Thymus (tissue), 11 donors: Measurements from ENCODE around the gene GNAI2. TPM values are rescaled to one million over a fixed set of nuclear protein-coding genes. Genes with fewer than 3 reads are reported as not detected.
A peak's percentile ranks its signal among the peaks of the same experiment; 100 is the strongest.

ENCODE experiments used
- DNase-seq, 9 donors: peaks; one replicate each; pipeline ENCODE4 v3.0.0-alpha.2; 2013; ENCODE audit warnings: low spot score in 9 of 9, low read depth in 6 of 9, missing footprints in 1 of 9
- H3K27ac ChIP-seq, 2 donors: one replicate each; pipeline ENCODE4 v1.5.1; 2013; ENCODE audit warnings: control low read depth in 1 of 2, low read depth in 1 of 2, low read length in 1 of 2, mild to moderate bottlenecking in 1 of 2, moderate library complexity in 1 of 2
- H3K27me3 ChIP-seq, 2 donors: one replicate each; pipeline ENCODE4 v1.5.1; 2013; ENCODE audit warnings: low read length in 1 of 2; ENCODE audit not compliant: control insufficient read depth in 2 of 2, insufficient read depth in 1 of 2
- H3K36me3 ChIP-seq, 2 donors: one replicate each; pipeline ENCODE4 v1.5.1; 2013; ENCODE audit warnings: low read length in 1 of 2, mild to moderate bottlenecking in 1 of 2, moderate library complexity in 1 of 2; ENCODE audit not compliant: control insufficient read depth in 2 of 2, insufficient read depth in 2 of 2
- H3K4me1 ChIP-seq, 2 donors: one replicate each; pipeline ENCODE4 v1.5.1; 2013; ENCODE audit warnings: low read length in 2 of 2; ENCODE audit not compliant: control insufficient read depth in 2 of 2, insufficient read depth in 2 of 2
- H3K4me3 ChIP-seq, 2 donors: one replicate each; pipeline ENCODE4 v1.5.1; 2013; ENCODE audit warnings: low read length in 2 of 2, control low read depth in 1 of 2, mild to moderate bottlenecking in 1 of 2
- H3K9me3 ChIP-seq, 2 donors: one replicate each; pipeline ENCODE4 v1.5.1; 2013; ENCODE audit warnings: low read length in 1 of 2, mild to moderate bottlenecking in 1 of 2; ENCODE audit not compliant: control insufficient read depth in 2 of 2, insufficient read depth in 1 of 2
- WGBS: extraction: QIAGEN DNeasy Blood & Tissue Kit; methylation state at CpG from one replicate; pipeline ENCODE4 v1.1.7; 2013; 5-methylcytosine and 5-hydroxymethylcytosine counted together
- polyA plus RNA-seq: library from polyadenylated mRNA; stranded (reverse); fragments of 200-250 nt; gene quantifications from one replicate; pipeline ENCODE4 v1.2.3, GENCODE V29; 2013
- total RNA-seq: library from RNA; stranded (reverse); fragments of 120-200 nt; gene quantifications from one replicate; pipeline ENCODE4 v1.2.4, GENCODE V29; 2013
- donor health status: healthy.

GNAI2 gene
- total and polyA plus RNA-seq, 2 donors, result 177 to 187 TPM

DNA sequence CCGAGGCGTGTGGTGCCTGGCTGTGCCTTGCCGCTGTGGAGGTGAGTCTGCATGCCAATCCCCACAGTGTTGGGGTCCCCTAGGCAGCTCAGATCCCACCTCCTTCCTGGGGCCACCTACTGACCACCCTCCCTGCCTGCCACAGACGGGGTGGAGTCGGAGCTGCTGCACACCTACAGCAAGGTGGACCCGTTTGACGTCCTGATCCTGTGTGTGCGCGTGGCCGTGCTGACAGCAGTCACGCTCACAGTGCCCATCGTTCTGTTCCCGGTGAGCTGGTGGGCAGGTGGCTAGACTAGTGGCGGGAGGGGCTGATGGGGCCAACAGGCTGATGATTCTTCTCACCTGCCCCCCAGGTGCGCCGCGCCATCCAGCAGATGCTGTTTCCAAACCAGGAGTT, 17.6 kb upstream of the GNAI2 start:
- Histone ChIP-seq H3K27ac (no peak overlapping the region), H3K4me1 (peaks cover 0 to 19% of the 10 kb centered on the region in 2 donors), H3K36me3 (no peaks in the 10 kb centered on the region), H3K27me3 (no peaks in the 10 kb centered on the region), H3K4me3 (no peak overlapping the region), H3K9me3 (no peaks in the 10 kb centered on the region)
- WGBS, result 97% methylated on average over 17 of the region's 17 CpGs
- DNase-seq, result no peak

GRCh38 chr3:50219285-50219684, 16.7 kb upstream of the GNAI2 start:
- WGBS, result 96% methylated on average over 5 of the region's 5 CpGs
- peaks cover 0 to 19% of the 10 kb centered on the region in 2 donors for H3K4me1 ChIP-seq

GRCh38 chr3:50220109-50220508, 15.9 kb upstream of the GNAI2 start:
- Histone ChIP-seq H3K27me3 (peaks cover 0 to 2% of the 10 kb centered on the region in 2 donors), H3K4me3 (no peak overlapping the region), H3K4me1 (peaks cover 0 to 19% of the 10 kb centered on the region in 2 donors), H3K9me3 (no peaks in the 10 kb centered on the region), H3K27ac (no peak overlapping the region), H3K36me3 (no peaks in the 10 kb centered on the region)
- WGBS, result 85% methylated on average over 6 of the region's 6 CpGs
- DNase-seq, result no peak

More at GRCh38 chr3:50219285-50219684, 16.7 kb upstream of the GNAI2 start:
- no peaks in the 10 kb centered on the region for H3K27me3 ChIP-seq
- H3K27ac ChIP-seq, result no peak overlapping the region
- no peaks in the 10 kb centered on the region for H3K9me3 ChIP-seq
- no peaks in the 10 kb centered on the region for H3K36me3 ChIP-seq
- no peak overlapping the region for H3K4me3 ChIP-seq
- no peak for DNase-seq

- H3K4me1 ChIP-seq, result peaks cover 0 to 23% of the 10 kb centered on the region in 2 donors
- no peak overlapping the region for H3K27ac ChIP-seq
- H3K27me3 ChIP-seq, result peaks cover 0 to 6% of the 10 kb centered on the region in 2 donors
- H3K36me3 ChIP-seq, result no peaks in the 10 kb centered on the region
- WGBS, result 48% methylated on average over 4 of the region's 4 CpGs
- H3K9me3 ChIP-seq, result no peaks in the 10 kb centered on the region
- no peak for DNase-seq
- no peak overlapping the region for H3K4me3 ChIP-seq
These were observed 15.0 kb upstream of the GNAI2 start for GRCh38 chr3:50221051-50221410.

DNA sequence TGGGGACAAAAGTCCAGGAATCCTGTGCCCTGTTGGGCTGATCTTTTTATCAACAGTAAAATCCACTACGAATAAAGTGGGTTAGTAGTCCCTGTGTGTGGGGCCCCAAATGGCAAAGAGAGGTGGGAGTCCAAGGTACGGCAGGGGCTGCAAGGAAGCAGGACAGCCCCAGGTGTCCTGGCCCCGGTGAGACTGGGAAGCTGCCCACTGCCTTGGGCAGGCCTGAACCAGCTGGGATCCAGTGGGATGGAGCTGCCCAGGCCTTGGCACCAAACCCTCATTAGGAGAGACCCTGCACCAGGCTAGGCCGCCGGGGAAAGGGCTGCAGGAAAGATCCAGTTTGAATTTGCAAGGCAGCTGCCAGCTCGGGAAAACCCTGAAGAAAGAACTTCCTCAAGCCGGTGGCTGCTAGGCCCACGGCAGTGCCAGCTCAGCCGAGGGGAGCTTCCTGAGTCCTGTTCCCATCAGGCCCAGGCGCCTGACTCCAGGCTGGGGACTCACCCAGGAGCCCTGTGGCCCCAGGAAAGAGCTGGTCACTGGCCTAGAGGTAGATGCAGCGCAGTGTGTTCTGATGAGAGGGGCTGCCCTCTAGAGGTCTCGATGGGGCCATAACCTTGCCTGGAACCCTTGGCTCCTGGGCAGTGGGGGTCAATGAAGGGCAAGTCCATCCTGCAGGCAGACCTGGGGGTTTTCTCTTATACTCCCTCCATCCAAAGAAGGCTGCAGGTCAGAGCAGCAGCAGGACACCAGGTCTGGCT, 14.4 kb upstream of the GNAI2 start:
- no peak overlapping the region for H3K4me3 ChIP-seq
- H3K27me3 ChIP-seq, result peaks cover 0 to 10% of the 10 kb centered on the region in 2 donors
- no peak for DNase-seq
- no peaks in the 10 kb centered on the region for H3K36me3 ChIP-seq
- peaks cover 0 to 28% of the 10 kb centered on the region in 2 donors for H3K4me1 ChIP-seq
- no peak overlapping the region for H3K27ac ChIP-seq
- no peaks in the 10 kb centered on the region for H3K9me3 ChIP-seq
- WGBS, result 61% methylated on average over 12 of the region's 12 CpGs

- WGBS, result 100% methylated on average over 1 of the region's 1 CpG
- Histone ChIP-seq H3K36me3 (no peaks in the 10 kb centered on the region), H3K9me3 (no peaks in the 10 kb centered on the region), H3K27me3 (peaks cover 0 to 12% of the 10 kb centered on the region in 2 donors), H3K4me3 (no peak overlapping the region), H3K4me1 (peaks cover 0 to 34% of the 10 kb centered on the region in 2 donors), H3K27ac (no peak overlapping the region)
- no peak for DNase-seq
These were observed 13.9 kb upstream of the GNAI2 start for GRCh38 chr3:50222169-50222528.

GRCh38 chr3:50224639-50225038, 11.4 kb upstream of the GNAI2 start:
- no peak for DNase-seq
- Histone ChIP-seq H3K27ac (no peak overlapping the region), H3K27me3 (peaks cover 0 to 12% of the 10 kb centered on the region in 2 donors), H3K4me1 (peaks cover 5 to 50% of the 10 kb centered on the region in 2 donors), H3K36me3 (no peaks in the 10 kb centered on the region), H3K4me3 (no peak overlapping the region), H3K9me3 (no peaks in the 10 kb centered on the region)
- 93% methylated on average over 5 of the region's 5 CpGs for WGBS

DNA sequence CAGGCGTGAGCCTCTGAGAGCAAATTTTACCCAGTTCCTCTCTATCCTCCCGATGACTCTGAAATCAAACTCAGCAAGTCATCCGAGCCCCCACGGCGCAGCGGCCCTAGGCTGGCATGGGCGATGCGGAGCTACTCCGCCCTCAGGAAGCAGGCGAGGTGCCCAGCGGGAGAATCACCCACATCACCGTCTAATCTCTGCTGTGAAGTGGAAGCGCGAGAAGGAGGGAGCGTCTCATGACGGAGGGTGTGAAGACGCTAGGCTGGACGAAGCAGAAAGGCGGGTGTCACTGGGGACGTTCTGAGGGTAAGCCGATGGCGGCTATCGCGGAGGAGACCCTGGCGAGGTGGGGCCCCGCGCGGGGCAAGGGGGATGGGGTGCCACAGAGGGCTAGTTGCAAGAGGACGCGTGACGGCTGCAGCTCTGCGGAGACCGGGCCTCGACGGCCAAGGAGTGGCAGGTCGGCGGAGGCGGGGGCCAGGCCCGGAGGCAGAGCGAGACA, 9.1 kb upstream of the GNAI2 start:
- DNase-seq, result peak in 4 of 9 donors; percentile 36 to 44 (median 42)
- peak overlapping the region; percentile 48 to 72 for H3K27ac ChIP-seq
- peaks cover 5 to 37% of the 10 kb centered on the region in 2 donors for H3K4me1 ChIP-seq
- H3K27me3 ChIP-seq, result peaks cover 0 to 12% of the 10 kb centered on the region in 2 donors
- H3K36me3 ChIP-seq, result no peaks in the 10 kb centered on the region
- WGBS, result under 1% methylated on average over 40 of the region's 40 CpGs
- H3K4me3 ChIP-seq, result peak overlapping the region; percentile 63 to 90
- H3K9me3 ChIP-seq, result no peaks in the 10 kb centered on the region

DNA sequence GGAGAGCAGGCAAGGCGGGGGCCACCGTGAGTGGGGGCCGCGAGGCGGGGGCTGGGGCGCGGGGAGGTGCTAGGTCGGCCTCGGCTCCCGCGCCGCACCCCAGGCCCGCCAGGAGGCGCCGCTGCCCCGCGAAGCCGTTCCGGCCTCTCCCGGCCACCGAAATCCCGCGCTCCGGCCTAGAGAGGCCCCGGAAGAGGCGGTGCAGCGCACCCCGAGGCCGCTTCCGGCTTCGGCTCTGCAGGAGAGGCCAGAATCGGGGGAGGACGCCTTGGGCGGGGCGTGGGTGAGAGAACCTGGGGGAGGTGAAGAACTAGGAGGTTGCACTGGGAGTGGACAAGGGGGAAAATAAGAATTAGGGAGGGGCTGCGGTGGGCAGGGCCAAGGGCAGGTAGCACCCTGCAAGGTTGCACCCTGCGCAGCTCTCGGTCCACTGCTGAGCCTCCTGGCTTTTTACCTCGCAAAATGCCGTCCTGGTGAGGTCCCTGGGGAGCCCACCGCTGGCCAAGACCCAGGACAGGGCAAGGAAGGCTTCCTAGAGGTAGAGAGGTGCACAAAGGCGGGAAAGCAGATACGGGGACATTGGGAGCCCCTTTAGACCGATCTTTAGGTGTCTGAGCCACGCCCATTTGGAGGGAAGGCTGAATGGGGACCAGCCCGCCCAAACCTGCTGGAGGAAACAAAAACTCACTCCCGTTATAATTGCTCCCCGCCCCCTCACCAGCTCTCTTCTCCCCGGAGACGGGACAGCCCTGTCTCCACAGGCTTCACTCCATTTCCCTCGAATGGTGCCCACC, 8.4 kb upstream of the GNAI2 start:
- peak in 7 of 9 donors; percentile 81 to 96 (median 88) for DNase-seq
- H3K27ac ChIP-seq, result peak overlapping the region; percentile 86 to 88
- no peaks in the 10 kb centered on the region for H3K36me3 ChIP-seq
- WGBS, result under 1% methylated on average over 51 of the region's 51 CpGs
- H3K27me3 ChIP-seq, result peaks cover 0 to 12% of the 10 kb centered on the region in 2 donors
- peaks cover 5 to 37% of the 10 kb centered on the region in 2 donors for H3K4me1 ChIP-seq
- no peaks in the 10 kb centered on the region for H3K9me3 ChIP-seq
- H3K4me3 ChIP-seq, result peak overlapping the region; percentile 63 to 90
